Fibroblast of villous mesenchyme (primary cell): Measurements from ENCODE around the gene LIN7C. TPM values are rescaled to one million over a fixed set of nuclear protein-coding genes. Genes with fewer than 3 reads are reported as not detected.

Experiments used
- DNase-seq: peaks from one replicate; pipeline ENCODE4 v3.0.0-alpha.2; 2010; ENCODE audit warnings: low read depth
- H3K4me3 ChIP-seq: 2 replicates; pipeline ENCODE4 v1.5.1; 2011; ENCODE audit warnings: low read depth, mild to moderate bottlenecking, low read length
- CTCF ChIP-seq: IDR thresholded peaks from 2 replicates; pipeline ENCODE4 v1.5.1; 2012; ENCODE audit warnings: low read depth, mild to moderate bottlenecking, low read length; ENCODE audit not compliant: insufficient read depth
- total RNA-seq: library from RNA; depleted of rRNA; stranded (reverse); fragments of >200 nt; gene quantifications from 2 replicates; pipeline ENCODE4 v1.2.3, GENCODE V29; 2012

LIN7C gene
- total RNA-seq, 1 donor, result 91.1 TPM

- H3K4me3 ChIP-seq, result no peak overlapping the region
- no peak for DNase-seq
- no peak for TF ChIP-seq CTCF
These were observed 38.5 kb upstream of the LIN7C start for GRCh38 chr11:27545035-27545434.

GRCh38 chr11:27541790-27542189 is 35.2 kb upstream of the LIN7C start:
- TF ChIP-seq CTCF, result no peak
- H3K4me3 ChIP-seq, result no peak overlapping the region
- DNase-seq, result no peak

GRCh38 chr11:27540051-27540450 is 33.5 kb upstream of the LIN7C start:
- TF ChIP-seq CTCF, result no peak
- H3K4me3 ChIP-seq, result no peak overlapping the region
- no peak for DNase-seq

GRCh38 chr11:27535103-27535502 is 28.5 kb upstream of the LIN7C start:
- TF ChIP-seq CTCF, result no peak
- H3K4me3 ChIP-seq, result no peak overlapping the region
- no peak for DNase-seq

GRCh38 chr11:27532652-27533325 is 26.2 kb upstream of the LIN7C start:
- TF ChIP-seq CTCF, result no peak
- no peak overlapping the region for H3K4me3 ChIP-seq
- DNase-seq, result no peak

- no peak overlapping the region for H3K4me3 ChIP-seq
- TF ChIP-seq CTCF, result no peak
- DNase-seq, result no peak
These were observed 22.1 kb upstream of the LIN7C start for GRCh38 chr11:27528712-27529111.

- TF ChIP-seq CTCF, result no peak
- no peak overlapping the region for H3K4me3 ChIP-seq
- DNase-seq, result no peak
These were observed 20.0 kb upstream of the LIN7C start for GRCh38 chr11:27526535-27526934.
